Mucosa of rectum (tissue), 2 donors: ENCODE data around the gene CRYBG1.

ENCODE experiments used
- H3K27ac ChIP-seq, 2 donors: one replicate each; pipeline ENCODE4 v1.7.0; 2013; ENCODE audit warnings: inconsistent platforms in 2 of 2, low read depth in 2 of 2, low read length in 2 of 2
- H3K27me3 ChIP-seq, 2 donors: one replicate each; pipeline ENCODE4 v1.7.0; 2013; ENCODE audit warnings: low read length in 2 of 2; ENCODE audit not compliant: control insufficient read depth in 2 of 2, insufficient read depth in 2 of 2
- H3K36me3 ChIP-seq, 2 donors: one replicate each; pipeline ENCODE4 v1.7.0; 2013; ENCODE audit warnings: low read length in 2 of 2; ENCODE audit not compliant: control insufficient read depth in 2 of 2, insufficient read depth in 2 of 2
- H3K4me1 ChIP-seq, 2 donors: one replicate each; pipeline ENCODE4 v1.7.0; 2013; ENCODE audit warnings: low read length in 2 of 2, mild to moderate bottlenecking in 1 of 2; ENCODE audit not compliant: control insufficient read depth in 2 of 2, insufficient read depth in 2 of 2
- H3K4me3 ChIP-seq, 2 donors: one replicate each; pipeline ENCODE4 v1.7.0; 2013; ENCODE audit warnings: low read length in 2 of 2
- H3K9ac ChIP-seq, 2 donors: one replicate each; pipeline ENCODE4 v1.7.0; 2013; ENCODE audit warnings: low read length in 2 of 2, low read depth in 1 of 2, mild to moderate bottlenecking in 1 of 2
- H3K9me3 ChIP-seq, 2 donors: one replicate each; pipeline ENCODE4 v1.7.0; 2013; ENCODE audit warnings: low read length in 2 of 2; ENCODE audit not compliant: control insufficient read depth in 2 of 2
- donor health status: healthy.
- donor health status: Normal muscosa, but diverticular disease.

The CRYBG1 gene

DNA sequence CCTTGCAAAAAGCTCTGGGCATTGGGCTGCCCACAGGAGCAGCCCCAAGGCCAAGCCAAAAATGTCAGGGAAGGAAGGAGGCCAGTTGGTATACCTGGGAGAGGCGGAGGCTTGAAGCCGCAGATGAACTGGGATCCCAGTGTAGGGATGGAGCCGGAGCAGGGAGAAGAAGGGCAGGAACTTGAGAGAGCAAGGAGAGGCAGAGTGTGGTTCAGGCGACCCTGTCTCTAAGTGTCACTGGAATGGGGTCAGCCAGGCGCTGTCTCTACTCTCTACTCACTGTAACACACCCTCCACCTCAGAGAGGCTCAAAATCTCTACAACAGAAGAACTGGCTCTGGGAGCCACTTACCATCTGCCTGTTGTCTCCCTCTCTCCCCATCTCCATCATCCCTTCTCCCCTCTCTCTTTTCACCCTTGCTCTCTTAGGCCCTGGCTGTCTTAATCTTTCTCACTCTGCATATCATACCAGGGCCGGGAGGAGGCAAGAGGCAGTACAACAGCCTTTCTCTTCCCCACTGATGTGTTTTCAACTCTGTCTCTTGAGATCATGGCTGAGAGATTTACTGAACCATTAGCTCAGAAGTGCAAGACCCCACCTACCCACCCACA, 93.3 kb downstream of the CRYBG1 start:
- H3K9ac ChIP-seq = no peak overlapping the region
- no peaks in the 10 kb centered on the region for H3K36me3 ChIP-seq
- H3K4me3 ChIP-seq = no peak overlapping the region
- peaks cover 7 to 8% of the 10 kb centered on the region in 2 donors for H3K4me1 ChIP-seq
- H3K27ac ChIP-seq = no peak overlapping the region
- H3K9me3 ChIP-seq = no peaks in the 10 kb centered on the region
- no peaks in the 10 kb centered on the region for H3K27me3 ChIP-seq

DNA sequence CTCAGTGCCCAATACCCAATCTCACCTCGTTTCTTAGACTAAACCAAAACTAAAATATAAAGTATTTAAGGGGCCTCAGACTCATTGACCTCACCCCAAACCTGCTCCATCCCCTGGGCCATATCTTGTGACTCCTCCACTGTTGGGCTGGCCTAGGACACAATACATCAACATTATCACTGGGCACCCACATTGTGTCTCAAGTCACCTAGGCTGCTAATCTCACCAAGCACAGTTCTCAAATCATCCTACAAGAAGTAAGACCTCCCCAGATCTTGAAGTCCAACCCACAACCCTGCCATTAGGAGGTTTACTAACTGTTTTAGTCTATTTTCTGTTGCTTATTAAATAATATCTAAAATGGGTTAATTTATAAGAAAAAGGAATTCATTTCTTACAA, 96.2 kb downstream of the CRYBG1 start:
- H3K36me3 ChIP-seq = no peaks in the 10 kb centered on the region
- H3K27me3 ChIP-seq = no peaks in the 10 kb centered on the region
- no peaks in the 10 kb centered on the region for H3K9me3 ChIP-seq
- H3K27ac ChIP-seq = no peak overlapping the region
- no peak overlapping the region for H3K4me3 ChIP-seq
- no peak overlapping the region for H3K9ac ChIP-seq
- H3K4me1 ChIP-seq = peaks cover 9 to 11% of the 10 kb centered on the region in 2 donors

DNA sequence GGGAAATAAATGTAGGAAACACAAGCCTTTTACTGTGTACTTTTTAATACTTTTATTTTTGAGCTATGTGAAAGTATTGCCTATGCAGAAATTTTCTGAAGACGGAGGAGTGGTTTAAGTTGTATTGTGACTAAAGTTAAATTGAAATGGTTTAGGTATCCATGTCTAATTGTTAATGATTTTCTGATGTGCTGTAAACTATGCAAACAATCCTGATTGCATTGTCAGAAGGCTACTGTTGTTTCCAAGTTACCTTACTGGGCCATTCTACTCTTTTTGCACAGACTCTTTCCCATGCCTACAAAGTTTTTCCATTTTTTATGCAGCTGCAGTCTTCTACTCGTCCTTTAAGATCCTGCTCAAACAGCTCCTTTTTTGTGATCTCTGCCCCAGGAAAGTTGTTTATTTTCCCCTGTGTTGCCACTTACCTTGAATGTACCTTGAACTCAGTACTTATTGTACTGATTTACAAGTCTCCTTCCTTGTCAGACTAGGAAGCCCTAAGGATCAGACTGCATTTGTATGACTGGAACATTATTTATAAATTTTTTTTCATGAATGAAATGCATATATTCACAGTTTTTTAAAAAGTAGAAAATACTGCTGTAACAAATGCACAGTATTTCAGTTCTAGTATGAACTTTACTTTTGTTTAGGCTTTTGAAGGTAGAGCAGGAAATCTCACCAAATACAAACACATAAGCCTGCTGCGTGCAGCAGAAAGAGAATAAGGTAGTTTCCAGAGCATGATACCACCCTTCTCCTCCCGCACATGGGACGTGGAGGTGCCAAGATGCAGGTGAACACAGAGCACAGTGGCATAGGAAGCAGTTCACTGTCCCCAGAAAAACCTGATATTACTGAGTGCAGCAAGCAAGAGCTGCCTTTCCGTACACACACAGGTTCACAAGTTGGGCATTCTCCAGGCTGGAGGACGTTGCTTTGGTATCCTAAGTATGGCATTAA, 97.8 kb downstream of the CRYBG1 start:
- Histone ChIP-seq H3K4me1 (peaks cover 9 to 11% of the 10 kb centered on the region in 2 donors), H3K36me3 (no peaks in the 10 kb centered on the region), H3K27ac (peak overlapping the region; percentile 53 to 75), H3K4me3 (peak overlapping the region; percentile 14 to 45), H3K9ac (no peak overlapping the region), H3K9me3 (no peaks in the 10 kb centered on the region), H3K27me3 (no peaks in the 10 kb centered on the region)

DNA sequence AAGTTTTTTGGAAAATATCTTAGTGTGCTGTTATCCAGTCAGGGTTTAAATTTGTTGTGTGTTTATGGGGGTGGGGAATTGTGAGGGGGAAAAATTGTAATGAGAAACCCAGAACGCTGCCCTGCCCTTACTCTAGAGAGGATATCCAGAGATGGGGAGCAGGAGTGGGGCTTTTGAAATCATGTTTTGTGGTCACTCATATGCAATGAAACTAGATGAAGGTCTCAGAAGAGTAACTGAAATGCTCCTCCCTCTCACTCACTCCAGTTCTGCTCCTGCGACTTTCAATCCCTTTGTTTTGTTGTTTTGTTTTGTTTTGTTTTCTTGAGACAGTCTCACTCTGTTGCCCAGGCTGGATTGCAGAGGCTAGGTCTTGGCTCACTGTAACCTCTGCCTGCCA, 100.0 kb downstream of the CRYBG1 start:
- Histone ChIP-seq H3K36me3 (no peaks in the 10 kb centered on the region), H3K4me1 (peaks cover 9 to 11% of the 10 kb centered on the region in 2 donors), H3K27ac (no peak overlapping the region), H3K9ac (no peak overlapping the region), H3K4me3 (no peak overlapping the region), H3K27me3 (no peaks in the 10 kb centered on the region), H3K9me3 (no peaks in the 10 kb centered on the region)

DNA sequence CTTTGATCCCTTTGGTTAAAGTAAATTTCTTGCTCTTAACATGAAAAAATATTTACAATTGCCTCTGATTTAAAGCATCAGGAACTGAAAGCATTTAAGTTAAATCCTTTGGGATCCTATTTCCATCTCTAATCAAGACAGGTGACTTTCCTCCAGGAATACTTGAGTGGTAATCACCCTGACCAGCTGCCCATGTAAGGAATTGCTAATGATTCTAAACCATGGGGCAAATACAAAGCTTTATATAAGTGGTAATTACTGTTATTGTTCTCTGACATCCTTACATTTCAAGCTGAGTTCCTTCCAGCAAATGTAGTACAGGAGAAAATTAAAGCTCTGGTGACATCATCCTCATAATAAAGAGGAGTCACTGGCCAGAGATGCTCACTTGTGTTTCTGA, 100.6 kb downstream of the CRYBG1 start:
- Histone ChIP-seq H3K27me3 (no peaks in the 10 kb centered on the region), H3K9ac (no peak overlapping the region), H3K36me3 (no peaks in the 10 kb centered on the region), H3K4me3 (no peak overlapping the region), H3K4me1 (peaks cover 9 to 11% of the 10 kb centered on the region in 2 donors), H3K27ac (no peak overlapping the region), H3K9me3 (no peaks in the 10 kb centered on the region)

DNA sequence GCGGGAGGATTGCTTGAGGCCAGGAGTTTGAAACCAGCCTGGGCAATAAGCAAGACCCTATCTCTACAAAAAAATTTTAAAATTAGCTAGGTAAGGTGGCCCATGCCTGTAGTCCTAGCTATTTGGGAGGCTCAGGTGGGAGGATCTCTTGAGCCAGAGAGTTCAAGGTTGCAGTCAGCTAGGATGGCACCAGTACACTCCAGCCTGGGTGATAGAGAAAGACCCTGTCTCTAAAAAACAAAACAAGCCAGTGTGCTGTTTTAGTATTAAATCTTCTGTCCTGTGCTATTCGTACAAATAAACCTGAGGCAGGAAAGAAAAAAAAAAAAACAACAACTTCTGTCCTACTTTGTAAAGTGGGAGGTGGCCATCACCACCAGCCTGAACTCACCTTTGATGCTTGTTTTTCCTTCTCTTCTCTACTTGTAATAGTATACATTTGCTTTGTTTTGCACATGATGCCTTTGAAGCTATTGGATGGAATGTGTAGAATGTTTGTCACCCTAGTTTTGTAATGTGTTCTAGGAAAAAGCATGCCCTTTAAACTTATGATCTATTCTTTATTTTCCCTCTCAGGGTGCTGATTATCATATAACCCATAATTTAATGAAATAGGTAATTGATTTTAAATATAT, 102.5 kb downstream of the CRYBG1 start:
- H3K4me3 ChIP-seq = no peak overlapping the region
- no peaks in the 10 kb centered on the region for H3K27me3 ChIP-seq
- no peaks in the 10 kb centered on the region for H3K9me3 ChIP-seq
- no peak overlapping the region for H3K9ac ChIP-seq
- no peaks in the 10 kb centered on the region for H3K36me3 ChIP-seq
- H3K27ac ChIP-seq = no peak overlapping the region
- H3K4me1 ChIP-seq = peaks cover 5 to 6% of the 10 kb centered on the region in 2 donors

DNA sequence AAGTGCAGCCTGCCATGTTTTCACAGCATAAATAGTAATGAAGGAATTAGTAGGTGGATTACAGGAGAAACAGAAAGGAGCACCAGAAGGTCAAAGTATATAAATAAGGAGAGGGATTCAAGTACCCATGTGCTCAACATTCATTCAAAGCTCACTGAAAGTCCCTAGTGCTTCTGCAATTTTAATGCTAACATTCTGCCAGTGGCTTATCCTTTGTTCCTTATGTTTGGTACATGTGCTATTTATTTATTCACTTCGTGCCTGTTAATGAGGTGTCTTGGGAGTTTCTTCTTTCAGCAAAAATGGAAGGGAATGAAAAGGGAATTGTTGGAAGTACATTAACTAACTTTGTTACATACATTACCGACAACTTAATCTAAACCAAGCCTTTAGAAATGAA, 105.7 kb downstream of the CRYBG1 start:
- Histone ChIP-seq H3K27me3 (no peaks in the 10 kb centered on the region), H3K36me3 (no peaks in the 10 kb centered on the region), H3K27ac (no peak overlapping the region), H3K4me3 (no peak overlapping the region), H3K9me3 (no peaks in the 10 kb centered on the region), H3K4me1 (peaks cover 0 to 3% of the 10 kb centered on the region in 2 donors), H3K9ac (no peak overlapping the region)

DNA sequence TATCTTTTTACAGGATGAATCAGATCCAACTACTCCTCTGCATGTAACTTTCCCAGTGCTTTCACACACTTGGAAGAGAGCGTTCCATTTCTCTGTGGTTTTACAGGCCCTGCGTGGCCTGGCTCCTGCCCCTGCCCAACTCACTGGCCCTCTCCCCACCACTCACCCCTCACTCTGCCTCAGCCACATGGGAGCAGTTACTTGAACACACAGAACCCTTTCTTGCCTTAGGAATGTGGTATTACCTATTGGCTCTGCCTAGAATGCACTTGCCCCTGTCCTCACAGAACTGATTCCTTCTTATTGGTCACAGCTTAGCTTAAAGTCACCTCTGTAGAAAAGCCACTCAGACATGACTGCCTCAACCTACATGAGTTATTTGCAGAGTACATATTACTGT, 108.4 kb downstream of the CRYBG1 start:
- Histone ChIP-seq H3K27me3 (no peaks in the 10 kb centered on the region), H3K4me3 (no peak overlapping the region), H3K4me1 (peaks cover 0 to 3% of the 10 kb centered on the region in 2 donors), H3K9me3 (no peaks in the 10 kb centered on the region), H3K36me3 (no peaks in the 10 kb centered on the region), H3K27ac (no peak overlapping the region), H3K9ac (no peak overlapping the region)

DNA sequence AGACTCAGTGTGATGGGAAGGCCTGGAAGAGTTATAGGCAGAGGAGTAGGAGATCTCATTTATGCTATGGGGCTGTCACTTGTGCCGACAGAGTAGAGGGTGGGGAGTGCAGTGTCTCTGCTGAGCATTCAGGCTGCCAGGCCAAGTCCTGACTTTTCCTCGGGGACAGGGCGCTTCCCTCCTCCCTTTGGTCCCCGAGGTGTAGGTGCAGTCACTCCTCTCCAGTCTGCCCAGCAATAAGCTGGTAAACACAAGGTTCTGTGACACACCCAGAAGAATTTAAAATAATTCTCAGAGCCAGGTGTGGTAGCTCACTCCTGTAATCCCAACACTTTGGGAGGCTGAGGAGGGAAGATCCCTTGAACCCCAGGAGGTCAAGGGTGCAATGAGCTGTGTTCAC, 109.4 kb downstream of the CRYBG1 start:
- no peaks in the 10 kb centered on the region for H3K36me3 ChIP-seq
- peaks cover 0 to 3% of the 10 kb centered on the region in 2 donors for H3K4me1 ChIP-seq
- H3K4me3 ChIP-seq = no peak overlapping the region
- H3K27ac ChIP-seq = peak overlapping the region; percentile 6 to 9
- no peak overlapping the region for H3K9ac ChIP-seq
- no peaks in the 10 kb centered on the region for H3K9me3 ChIP-seq
- H3K27me3 ChIP-seq = no peaks in the 10 kb centered on the region

DNA sequence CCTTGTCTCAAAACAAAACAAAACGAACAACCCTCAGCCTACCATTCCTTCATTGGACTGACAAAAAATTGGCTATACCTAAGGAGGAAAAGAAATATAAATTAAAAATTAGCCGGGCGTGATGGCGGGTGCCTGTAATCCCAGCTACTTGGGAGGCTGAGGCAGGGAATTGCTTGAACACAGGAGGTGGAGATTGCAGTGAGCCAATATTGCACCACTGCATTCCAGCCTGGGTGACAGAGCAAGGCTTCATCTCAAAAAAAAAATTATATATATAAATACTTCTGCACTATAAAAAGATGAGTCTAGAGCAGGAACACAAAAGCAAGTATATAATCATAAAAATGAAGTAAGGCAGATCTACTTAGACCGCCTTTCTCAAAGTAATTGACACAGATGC, 109.8 kb downstream of the CRYBG1 start:
- Histone ChIP-seq H3K27ac (peak overlapping the region; percentile 6 to 9), H3K9me3 (no peaks in the 10 kb centered on the region), H3K4me1 (peaks cover 0 to 3% of the 10 kb centered on the region in 2 donors), H3K4me3 (no peak overlapping the region), H3K36me3 (no peaks in the 10 kb centered on the region), H3K9ac (no peak overlapping the region), H3K27me3 (no peaks in the 10 kb centered on the region)
